Fibroblast of villous mesenchyme (primary cell): ENCODE data around the gene ITGA6. TPM values are rescaled to one million over a fixed set of nuclear protein-coding genes. Genes with fewer than 3 reads are reported as not detected.

ENCODE experiments used
- DNase-seq: peaks from one replicate; pipeline ENCODE4 v3.0.0-alpha.2; 2010; ENCODE audit warnings: low read depth
- H3K4me3 ChIP-seq: 2 replicates; pipeline ENCODE4 v1.5.1; 2011; ENCODE audit warnings: low read depth, mild to moderate bottlenecking, low read length
- total RNA-seq: library from RNA; depleted of rRNA; stranded (reverse); fragments of >200 nt; gene quantifications from 2 replicates; pipeline ENCODE4 v1.2.3, GENCODE V29; 2012
- TF ChIP-seq, protein P1 (sequence below): IDR thresholded peaks from 2 replicates; pipeline ENCODE4 v1.5.1; 2012; ENCODE audit warnings: low read depth, mild to moderate bottlenecking, low read length; ENCODE audit not compliant: insufficient read depth

The ITGA6 gene
- total RNA-seq, 1 donor, result 131 TPM

DNA sequence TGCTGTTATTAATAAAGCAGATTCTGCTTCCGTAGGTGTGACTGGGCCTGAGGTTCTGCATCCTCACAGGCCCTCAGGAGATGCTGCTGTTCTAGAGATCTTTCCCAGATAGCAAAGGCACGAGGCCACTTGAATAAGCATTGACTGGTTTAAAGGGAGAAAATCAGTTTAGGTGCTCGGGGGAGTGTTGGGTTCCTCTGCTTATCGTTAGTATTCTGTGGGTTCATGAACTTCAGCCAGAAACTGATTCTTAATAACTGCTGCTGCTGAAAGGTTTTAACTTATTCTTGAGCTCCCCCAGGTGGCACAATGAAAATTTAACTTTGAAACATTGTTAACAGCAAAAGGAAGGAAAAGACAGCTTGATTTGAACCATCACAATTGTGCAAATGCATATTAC is 56.9 kb downstream of the ITGA6 start:
- DNase-seq, result peak; percentile 33
- H3K4me3 ChIP-seq, result no peak overlapping the region
- TF ChIP-seq, protein P1, sequence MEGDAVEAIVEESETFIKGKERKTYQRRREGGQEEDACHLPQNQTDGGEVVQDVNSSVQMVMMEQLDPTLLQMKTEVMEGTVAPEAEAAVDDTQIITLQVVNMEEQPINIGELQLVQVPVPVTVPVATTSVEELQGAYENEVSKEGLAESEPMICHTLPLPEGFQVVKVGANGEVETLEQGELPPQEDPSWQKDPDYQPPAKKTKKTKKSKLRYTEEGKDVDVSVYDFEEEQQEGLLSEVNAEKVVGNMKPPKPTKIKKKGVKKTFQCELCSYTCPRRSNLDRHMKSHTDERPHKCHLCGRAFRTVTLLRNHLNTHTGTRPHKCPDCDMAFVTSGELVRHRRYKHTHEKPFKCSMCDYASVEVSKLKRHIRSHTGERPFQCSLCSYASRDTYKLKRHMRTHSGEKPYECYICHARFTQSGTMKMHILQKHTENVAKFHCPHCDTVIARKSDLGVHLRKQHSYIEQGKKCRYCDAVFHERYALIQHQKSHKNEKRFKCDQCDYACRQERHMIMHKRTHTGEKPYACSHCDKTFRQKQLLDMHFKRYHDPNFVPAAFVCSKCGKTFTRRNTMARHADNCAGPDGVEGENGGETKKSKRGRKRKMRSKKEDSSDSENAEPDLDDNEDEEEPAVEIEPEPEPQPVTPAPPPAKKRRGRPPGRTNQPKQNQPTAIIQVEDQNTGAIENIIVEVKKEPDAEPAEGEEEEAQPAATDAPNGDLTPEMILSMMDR, result peak; percentile 39

DNA sequence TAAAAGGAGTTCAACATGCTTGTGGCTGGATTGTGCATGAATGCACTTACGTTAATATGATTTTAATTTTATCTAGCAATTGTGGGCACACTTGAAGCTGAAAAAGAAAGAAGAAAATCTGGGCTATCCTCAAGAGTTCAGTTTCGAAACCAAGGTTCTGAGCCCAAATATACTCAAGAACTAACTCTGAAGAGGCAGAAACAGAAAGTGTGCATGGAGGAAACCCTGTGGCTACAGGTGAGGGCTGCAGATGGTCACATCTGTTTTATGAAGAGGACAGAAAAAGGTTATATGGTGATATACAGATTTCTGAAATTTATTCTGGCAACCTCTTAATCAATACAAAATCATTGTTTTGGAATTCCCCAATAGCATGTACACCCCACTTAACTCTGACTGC is 57.3 kb downstream of the ITGA6 start:
- H3K4me3 ChIP-seq, result no peak overlapping the region
- DNase-seq, result no peak
- TF ChIP-seq, protein P1, result no peak

DNA sequence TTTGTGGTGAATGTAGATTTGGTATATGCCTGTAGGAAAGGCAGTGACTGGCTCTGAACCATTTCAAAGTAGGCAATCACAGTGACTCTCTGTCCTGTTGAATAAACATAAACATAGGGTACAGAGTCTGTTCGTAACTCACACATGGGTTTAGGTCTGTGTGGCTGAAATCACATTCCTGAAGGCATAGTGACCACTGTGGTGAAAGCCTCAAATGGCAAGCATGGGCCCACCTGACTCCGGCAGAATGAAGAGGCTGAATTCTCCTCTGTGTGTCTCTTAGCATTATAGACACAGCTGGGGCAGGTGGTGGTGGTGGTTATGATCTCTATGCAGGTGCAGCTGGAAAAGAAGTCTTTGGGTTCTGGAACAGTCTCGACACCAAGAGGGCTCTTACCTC is 61.2 kb downstream of the ITGA6 start:
- no peak for DNase-seq
- H3K4me3 ChIP-seq, result no peak overlapping the region
- TF ChIP-seq, protein P1, result no peak

DNA sequence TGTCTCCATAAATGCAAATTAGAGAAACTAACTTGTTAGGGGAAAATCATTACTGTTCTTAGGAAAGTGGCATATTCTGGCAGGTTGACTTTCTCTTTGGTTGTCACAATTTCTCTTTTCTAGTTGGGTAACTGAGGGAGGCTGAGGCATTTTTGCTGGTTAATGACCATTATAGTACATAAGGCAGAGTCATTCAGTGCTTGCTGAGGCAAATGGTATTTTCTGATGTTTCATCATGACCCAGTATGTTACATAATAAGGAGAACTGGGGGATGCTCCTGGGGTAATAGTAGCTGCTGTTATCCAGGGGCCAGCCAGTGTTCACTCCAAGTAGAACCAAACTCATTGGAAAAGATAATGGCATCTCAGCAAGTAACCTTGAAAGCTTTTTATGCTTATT is 62.3 kb downstream of the ITGA6 start:
- DNase-seq, result peak; percentile 46
- TF ChIP-seq, protein P1, result no peak
- no peak overlapping the region for H3K4me3 ChIP-seq

DNA sequence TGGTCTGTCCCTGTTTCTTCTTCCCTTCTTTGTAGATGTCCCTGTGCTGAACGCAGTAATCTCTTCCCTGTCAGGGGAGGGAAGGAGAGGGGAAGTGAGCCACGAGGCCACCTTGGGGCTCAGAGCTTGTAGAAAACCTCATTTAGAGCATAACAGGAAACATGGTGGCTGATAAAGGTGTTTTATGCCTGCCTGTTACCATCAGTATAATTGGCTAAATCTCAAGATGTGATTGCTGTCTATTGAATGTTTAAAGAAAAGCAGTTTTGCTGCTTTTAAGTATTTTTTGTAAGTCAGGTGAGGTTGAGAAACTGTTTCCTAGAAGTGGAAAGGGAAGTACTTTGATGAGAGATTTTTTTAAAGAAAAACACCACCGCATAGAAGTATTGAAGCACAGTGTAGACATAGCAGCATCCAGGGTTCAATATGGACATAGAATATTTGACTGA is 68.8 kb downstream of the ITGA6 start:
- no peak overlapping the region for H3K4me3 ChIP-seq
- TF ChIP-seq, protein P1, result no peak
- no peak for DNase-seq

DNA sequence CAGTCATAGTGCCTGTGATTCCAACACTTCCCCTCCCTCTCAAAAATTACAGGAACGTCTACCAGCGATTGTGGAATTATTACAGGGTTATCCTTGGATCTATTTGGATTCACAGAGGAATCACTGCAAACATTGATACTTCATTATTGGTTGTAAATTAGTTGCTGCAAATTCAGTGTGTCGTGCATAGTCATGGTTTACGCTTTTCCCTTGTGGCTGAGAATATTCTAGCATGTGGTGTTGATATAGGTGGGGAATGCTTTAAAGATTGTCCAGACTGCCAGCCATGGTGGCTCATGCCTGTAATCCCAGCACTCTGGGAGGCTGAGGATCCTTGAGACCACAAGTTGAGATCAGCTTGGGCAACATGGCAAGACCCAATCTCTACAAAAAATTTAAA is 79.8 kb downstream of the ITGA6 start:
- no peak overlapping the region for H3K4me3 ChIP-seq
- TF ChIP-seq, protein P1, result no peak
- no peak for DNase-seq

DNA sequence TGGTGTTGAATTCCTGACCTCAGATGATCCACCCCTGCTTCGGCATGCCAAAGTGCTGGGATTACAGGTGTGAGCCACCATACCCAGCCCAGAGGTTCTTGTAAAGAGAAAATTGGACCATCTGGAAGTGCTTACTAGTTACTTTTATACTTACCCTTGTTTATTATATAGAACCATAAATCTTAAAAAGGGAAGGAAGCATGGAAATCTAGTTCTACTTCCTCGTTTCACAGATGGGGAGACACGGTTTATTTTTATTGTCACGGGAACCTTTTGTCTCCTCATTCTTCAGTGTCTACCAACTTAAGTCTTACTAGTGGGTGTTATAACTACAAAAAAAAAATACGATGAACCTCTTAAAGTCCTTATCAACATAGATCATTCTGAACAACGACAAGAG is 82.7 kb downstream of the ITGA6 start:
- H3K4me3 ChIP-seq, result no peak overlapping the region
- TF ChIP-seq, protein P1, result no peak
- no peak for DNase-seq
